GM10266 (cell line): ENCODE results near the gene LPCAT2.

ENCODE experiments used
- DNase-seq: peaks from one replicate; pipeline ENCODE4 v3.0.0; 2012; ENCODE audit errors: extremely low spot score
- CTCF ChIP-seq: IDR thresholded peaks from 2 replicates; pipeline ENCODE4 v1.5.1; 2012; ENCODE audit warnings: mild to moderate bottlenecking, low read depth; ENCODE audit not compliant: control insufficient read depth, insufficient read depth; ENCODE audit errors: missing control alignments

Gene LPCAT2

GRCh38 chr16:55506083-55506482 lies 2.8 kb upstream of the LPCAT2 start:
- peak; percentile 5 for DNase-seq
- TF ChIP-seq CTCF, result no peak

GRCh38 chr16:55506708-55507107 lies 2.2 kb upstream of the LPCAT2 start:
- peak; percentile 3 for DNase-seq
- no peak for TF ChIP-seq CTCF

GRCh38 chr16:55508271-55508921 lies 476 bp upstream of the LPCAT2 start:
- TF ChIP-seq CTCF, result no peak
- peak; percentile 5 for DNase-seq

GRCh38 chr16:55510185-55510805 lies 1.4 kb downstream of the LPCAT2 start:
- peak; percentile 2 for DNase-seq
- no peak for TF ChIP-seq CTCF

GRCh38 chr16:55512941-55513340 lies 4.1 kb downstream of the LPCAT2 start:
- no peak for DNase-seq
- no peak for TF ChIP-seq CTCF

- DNase-seq, result no peak
- no peak for TF ChIP-seq CTCF
These were observed 4.7 kb downstream of the LPCAT2 start for GRCh38 chr16:55513616-55514015.

GRCh38 chr16:55515111-55515510 lies 6.2 kb downstream of the LPCAT2 start:
- DNase-seq, result no peak

More at GRCh38 chr16:55515111-55515510, 6.2 kb downstream of the LPCAT2 start:
- no peak for TF ChIP-seq CTCF
